ENCODE data around the gene ZNF827.

DNA sequence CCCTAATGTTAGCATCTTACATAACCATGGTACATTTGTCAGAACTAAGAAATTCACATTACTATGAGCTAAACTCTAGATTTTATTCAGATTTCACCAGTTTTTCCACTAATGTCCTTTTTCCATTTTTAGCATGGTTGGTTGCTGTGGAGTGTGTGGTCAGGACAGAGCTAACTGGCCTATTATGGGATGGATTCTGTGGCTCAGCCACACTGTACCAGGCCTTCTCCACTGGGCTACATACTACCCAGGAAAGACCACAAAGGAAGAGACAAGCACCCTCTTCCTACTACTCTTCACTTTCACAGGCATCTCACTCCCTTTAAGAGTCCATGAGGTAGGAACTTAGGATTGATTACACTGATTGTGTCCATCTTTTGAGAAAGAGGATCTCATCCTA is 67.4 kb downstream of the ZNF827 start:
- TF ChIP-seq, protein P1, sequence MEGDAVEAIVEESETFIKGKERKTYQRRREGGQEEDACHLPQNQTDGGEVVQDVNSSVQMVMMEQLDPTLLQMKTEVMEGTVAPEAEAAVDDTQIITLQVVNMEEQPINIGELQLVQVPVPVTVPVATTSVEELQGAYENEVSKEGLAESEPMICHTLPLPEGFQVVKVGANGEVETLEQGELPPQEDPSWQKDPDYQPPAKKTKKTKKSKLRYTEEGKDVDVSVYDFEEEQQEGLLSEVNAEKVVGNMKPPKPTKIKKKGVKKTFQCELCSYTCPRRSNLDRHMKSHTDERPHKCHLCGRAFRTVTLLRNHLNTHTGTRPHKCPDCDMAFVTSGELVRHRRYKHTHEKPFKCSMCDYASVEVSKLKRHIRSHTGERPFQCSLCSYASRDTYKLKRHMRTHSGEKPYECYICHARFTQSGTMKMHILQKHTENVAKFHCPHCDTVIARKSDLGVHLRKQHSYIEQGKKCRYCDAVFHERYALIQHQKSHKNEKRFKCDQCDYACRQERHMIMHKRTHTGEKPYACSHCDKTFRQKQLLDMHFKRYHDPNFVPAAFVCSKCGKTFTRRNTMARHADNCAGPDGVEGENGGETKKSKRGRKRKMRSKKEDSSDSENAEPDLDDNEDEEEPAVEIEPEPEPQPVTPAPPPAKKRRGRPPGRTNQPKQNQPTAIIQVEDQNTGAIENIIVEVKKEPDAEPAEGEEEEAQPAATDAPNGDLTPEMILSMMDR (IDR thresholded peaks at IDR 0.05; ENCODE audit: poor library complexity) = no peak
- TF ChIP-seq EZH2 (IDR thresholded peaks at IDR 0.05; ENCODE audit: borderline replicate concordance) = no peak
